HG02885 (cell line): ENCODE data around the gene USP25.

ENCODE experiments used
- ATAC-seq: cut with Tn5 transposase; IDR thresholded peaks from one replicate; pipeline ENCODE4 v1.9.1; 2021; ENCODE audit warnings: mild to moderate bottlenecking; ENCODE audit not compliant: unreplicated experiment, poor library complexity

The USP25 gene

GRCh38 chr21:15729674-15730483, at the start of gene USP25:
TSS of gene USP25 (plus strand) at chr21:15729982. CDS start at chr21:15730394, 412 bp downstream.
- peak; percentile 81 for ATAC-seq

GRCh38 chr21:15682186-15682895, 47.4 kb upstream of the USP25 start:
- no peak for ATAC-seq

- ATAC-seq = no peak
Observed at GRCh38 chr21:15682977-15683376, 46.8 kb upstream of the USP25 start.

GRCh38 chr21:15686506-15686905, 43.3 kb upstream of the USP25 start:
- ATAC-seq = no peak

- no peak for ATAC-seq
Observed at GRCh38 chr21:15687208-15687607, 42.6 kb upstream of the USP25 start.

GRCh38 chr21:15688016-15688415, 41.8 kb upstream of the USP25 start:
- no peak for ATAC-seq

- ATAC-seq = peak; percentile 79
Observed at GRCh38 chr21:15688809-15689208, 41.0 kb upstream of the USP25 start.

GRCh38 chr21:15692711-15693110, 37.1 kb upstream of the USP25 start:
- ATAC-seq = no peak

GRCh38 chr21:15695241-15695640, 34.5 kb upstream of the USP25 start:
- no peak for ATAC-seq

GRCh38 chr21:15701830-15702229, 28.0 kb upstream of the USP25 start:
- no peak for ATAC-seq

- no peak for ATAC-seq
Observed at GRCh38 chr21:15703932-15704331, 25.9 kb upstream of the USP25 start.

- no peak for ATAC-seq
Observed at GRCh38 chr21:15706696-15707095, 23.1 kb upstream of the USP25 start.

GRCh38 chr21:15713412-15713811, 16.4 kb upstream of the USP25 start:
- ATAC-seq = no peak

GRCh38 chr21:15718711-15719110, 11.1 kb upstream of the USP25 start:
- no peak for ATAC-seq

- no peak for ATAC-seq
Observed at GRCh38 chr21:15719976-15720375, 9.8 kb upstream of the USP25 start.

- no peak for ATAC-seq
Observed at GRCh38 chr21:15722591-15723324, 7.0 kb upstream of the USP25 start.

- ATAC-seq = no peak
Observed at GRCh38 chr21:15725949-15726348, 3.8 kb upstream of the USP25 start.

- ATAC-seq = no peak
Observed at GRCh38 chr21:15728046-15728445, 1.7 kb upstream of the USP25 start.

- ATAC-seq = no peak
Observed at GRCh38 chr21:15729346-15729673, 472 bp upstream of the USP25 start.

- ATAC-seq = no peak
Observed at GRCh38 chr21:15730484-15731242, 881 bp downstream of the USP25 start.
